Measurements from ENCODE around the gene HNRNPH1. TPM values are rescaled to one million over a fixed set of nuclear protein-coding genes. Genes with fewer than 3 reads are reported as not detected.

The HNRNPH1 gene
- total RNA-seq, 1 donor from 2014 or later = 458 TPM

GRCh38 chr5:179618923-179619554, 4.4 kb downstream of the HNRNPH1 start:
- FAIRE-seq = no peak
- peak overlapping the region; percentile 99 for H3K9ac ChIP-seq (ENCODE audit: low read length)
- no peak overlapping the region for H3K27ac Mint-ChIP-seq (ENCODE audit: unreplicated experiment)
- H3K4me1 Mint-ChIP-seq (ENCODE audit: low read depth, unreplicated experiment) = peaks cover 27% of the 10 kb centered on the region
- no peaks in the 10 kb centered on the region for H3K27me3 Mint-ChIP-seq (ENCODE audit: low read depth, unreplicated experiment)
- peaks cover 80% of the 10 kb centered on the region for H3K36me3 ChIP-seq (ENCODE audit: insufficient read depth, low read length)
- H3K4me1 ChIP-seq (ENCODE audit: insufficient read depth, low read length) = peaks cover 16% of the 10 kb centered on the region
- H3K27ac ChIP-seq (ENCODE audit: low read depth, low read length) = no peak overlapping the region
- no peaks in the 10 kb centered on the region for H3K27me3 ChIP-seq (ENCODE audit: insufficient read depth, low read length)
- no peaks in the 10 kb centered on the region for H3K9me3 ChIP-seq (ENCODE audit: insufficient read depth, low read depth, low read length)
- peak overlapping the region; percentile 95 for H3K4me2 ChIP-seq (ENCODE audit: low read length)
- peaks cover 92% of the 10 kb centered on the region for H4K20me1 ChIP-seq (ENCODE audit: insufficient read depth, low read length)
- no peak for DNase-seq (ENCODE audit: low read depth)
- peak overlapping the region; percentile 95 for H3K4me3 Mint-ChIP-seq (ENCODE audit: unreplicated experiment)
- H3K36me3 Mint-ChIP-seq (ENCODE audit: low read depth, unreplicated experiment) = peaks cover 33% of the 10 kb centered on the region
- TF ChIP-seq, protein P1, sequence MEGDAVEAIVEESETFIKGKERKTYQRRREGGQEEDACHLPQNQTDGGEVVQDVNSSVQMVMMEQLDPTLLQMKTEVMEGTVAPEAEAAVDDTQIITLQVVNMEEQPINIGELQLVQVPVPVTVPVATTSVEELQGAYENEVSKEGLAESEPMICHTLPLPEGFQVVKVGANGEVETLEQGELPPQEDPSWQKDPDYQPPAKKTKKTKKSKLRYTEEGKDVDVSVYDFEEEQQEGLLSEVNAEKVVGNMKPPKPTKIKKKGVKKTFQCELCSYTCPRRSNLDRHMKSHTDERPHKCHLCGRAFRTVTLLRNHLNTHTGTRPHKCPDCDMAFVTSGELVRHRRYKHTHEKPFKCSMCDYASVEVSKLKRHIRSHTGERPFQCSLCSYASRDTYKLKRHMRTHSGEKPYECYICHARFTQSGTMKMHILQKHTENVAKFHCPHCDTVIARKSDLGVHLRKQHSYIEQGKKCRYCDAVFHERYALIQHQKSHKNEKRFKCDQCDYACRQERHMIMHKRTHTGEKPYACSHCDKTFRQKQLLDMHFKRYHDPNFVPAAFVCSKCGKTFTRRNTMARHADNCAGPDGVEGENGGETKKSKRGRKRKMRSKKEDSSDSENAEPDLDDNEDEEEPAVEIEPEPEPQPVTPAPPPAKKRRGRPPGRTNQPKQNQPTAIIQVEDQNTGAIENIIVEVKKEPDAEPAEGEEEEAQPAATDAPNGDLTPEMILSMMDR (IDR thresholded peaks at IDR 0.05; ENCODE audit: insufficient read depth, low read depth, low read length) = no peak
- TF ChIP-seq EZH2 (IDR thresholded peaks at IDR 0.05; ENCODE audit: insufficient read depth, low read length) = no peak
- peak overlapping the region; percentile 91 for H3K4me3 ChIP-seq (ENCODE audit: insufficient read depth, low read depth, low read length)
- no peak overlapping the region for H2AFZ ChIP-seq (ENCODE audit: low read depth, low read length)
- H3K79me2 ChIP-seq (ENCODE audit: insufficient read depth, low read length) = peaks cover 95% of the 10 kb centered on the region
- no peaks in the 10 kb centered on the region for H3K9me3 Mint-ChIP-seq (ENCODE audit: unreplicated experiment)

DNA sequence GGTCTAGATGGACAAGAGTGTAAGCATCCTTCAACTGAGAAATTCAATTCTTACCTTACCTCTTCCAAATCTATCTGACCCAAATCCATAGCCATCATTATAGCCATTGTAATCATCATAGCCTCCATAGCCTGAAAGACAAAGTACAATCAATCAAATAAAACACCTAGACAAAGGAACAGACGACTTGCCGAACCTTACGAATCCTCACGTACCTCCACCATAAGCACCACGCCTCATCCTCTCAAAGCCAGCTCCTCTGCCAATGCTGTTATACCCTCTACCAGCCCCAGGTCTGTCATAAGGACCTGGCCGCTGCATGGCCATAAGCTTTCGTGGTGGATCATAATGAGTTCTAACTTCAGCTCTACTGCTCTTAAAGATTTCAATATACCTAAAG, 5.5 kb downstream of the HNRNPH1 start:
- no peaks in the 10 kb centered on the region for H3K9me3 Mint-ChIP-seq (ENCODE audit: unreplicated experiment)
- peaks cover 41% of the 10 kb centered on the region for H3K36me3 Mint-ChIP-seq (ENCODE audit: low read depth, unreplicated experiment)
- Histone ChIP-seq H3K4me1 (ENCODE audit: insufficient read depth, low read length) (peaks cover 14% of the 10 kb centered on the region), H2AFZ (ENCODE audit: low read depth, low read length) (no peak overlapping the region), H3K36me3 (ENCODE audit: insufficient read depth, low read length) (peaks cover 91% of the 10 kb centered on the region), H3K4me3 (ENCODE audit: insufficient read depth, low read depth, low read length) (no peak overlapping the region), H4K20me1 (ENCODE audit: insufficient read depth, low read length) (peaks cover 98% of the 10 kb centered on the region), H3K9ac (ENCODE audit: low read length) (peak overlapping the region; percentile 5), H3K79me2 (ENCODE audit: insufficient read depth, low read length) (peaks cover 97% of the 10 kb centered on the region), H3K4me2 (ENCODE audit: low read length) (peak overlapping the region; percentile 95), H3K27ac (ENCODE audit: low read depth, low read length) (no peak overlapping the region), H3K9me3 (ENCODE audit: insufficient read depth, low read depth, low read length) (no peaks in the 10 kb centered on the region), H3K27me3 (ENCODE audit: insufficient read depth, low read length) (no peaks in the 10 kb centered on the region)
- peaks cover 29% of the 10 kb centered on the region for H3K4me1 Mint-ChIP-seq (ENCODE audit: low read depth, unreplicated experiment)
- H3K27me3 Mint-ChIP-seq (ENCODE audit: low read depth, unreplicated experiment) = no peaks in the 10 kb centered on the region
- FAIRE-seq (no peak), DNase-seq (ENCODE audit: low read depth) (no peak)
- peak overlapping the region; percentile 95 for H3K4me3 Mint-ChIP-seq (ENCODE audit: unreplicated experiment)
- H3K27ac Mint-ChIP-seq (ENCODE audit: unreplicated experiment) = peak overlapping the region; percentile 78
- TF ChIP-seq, protein P1 (IDR thresholded peaks at IDR 0.05; ENCODE audit: insufficient read depth, low read depth, low read length) = no peak
- no peak for TF ChIP-seq EZH2 (IDR thresholded peaks at IDR 0.05; ENCODE audit: insufficient read depth, low read length)

GRCh38 chr5:179616002-179616594, 7.4 kb downstream of the HNRNPH1 start:
- Histone ChIP-seq H3K27me3 (ENCODE audit: insufficient read depth, low read length) (no peaks in the 10 kb centered on the region), H3K9me3 (ENCODE audit: insufficient read depth, low read depth, low read length) (no peaks in the 10 kb centered on the region), H3K4me2 (ENCODE audit: low read length) (no peak overlapping the region), H3K27ac (ENCODE audit: low read depth, low read length) (no peak overlapping the region), H4K20me1 (ENCODE audit: insufficient read depth, low read length) (peaks cover 98% of the 10 kb centered on the region), H3K36me3 (ENCODE audit: insufficient read depth, low read length) (peaks cover 93% of the 10 kb centered on the region), H3K79me2 (ENCODE audit: insufficient read depth, low read length) (peaks cover 92% of the 10 kb centered on the region), H3K4me3 (ENCODE audit: insufficient read depth, low read depth, low read length) (peak overlapping the region; percentile 13), H3K9ac (ENCODE audit: low read length) (no peak overlapping the region), H2AFZ (ENCODE audit: low read depth, low read length) (no peak overlapping the region), H3K4me1 (ENCODE audit: insufficient read depth, low read length) (peaks cover 10% of the 10 kb centered on the region)
- no peaks in the 10 kb centered on the region for H3K9me3 Mint-ChIP-seq (ENCODE audit: unreplicated experiment)
- peaks cover 39% of the 10 kb centered on the region for H3K4me1 Mint-ChIP-seq (ENCODE audit: low read depth, unreplicated experiment)
- DNase-seq (ENCODE audit: low read depth) = no peak
- H3K36me3 Mint-ChIP-seq (ENCODE audit: low read depth, unreplicated experiment) = peaks cover 41% of the 10 kb centered on the region
- no peak for TF ChIP-seq EZH2 (IDR thresholded peaks at IDR 0.05; ENCODE audit: insufficient read depth, low read length)
- TF ChIP-seq, protein P1 (IDR thresholded peaks at IDR 0.05; ENCODE audit: insufficient read depth, low read depth, low read length) = no peak
- no peak for FAIRE-seq
- H3K4me3 Mint-ChIP-seq (ENCODE audit: unreplicated experiment) = no peak overlapping the region
- H3K27ac Mint-ChIP-seq (ENCODE audit: unreplicated experiment) = no peak overlapping the region
- H3K27me3 Mint-ChIP-seq (ENCODE audit: low read depth, unreplicated experiment) = no peaks in the 10 kb centered on the region
